T-helper 22 cell (primary cell): ENCODE data around the gene CCK.

Experiments used
- DNase-seq: peaks from one replicate; pipeline ENCODE4 v3.0.0-alpha.2; 2020; ENCODE audit warnings: low read depth

Gene CCK

GRCh38 chr3:42267878-42268277 lies 1.9 kb upstream of the CCK start:
- no peak for DNase-seq

GRCh38 chr3:42265059-42265991 lies 660 bp downstream of the CCK start:
- no peak for DNase-seq

DNA sequence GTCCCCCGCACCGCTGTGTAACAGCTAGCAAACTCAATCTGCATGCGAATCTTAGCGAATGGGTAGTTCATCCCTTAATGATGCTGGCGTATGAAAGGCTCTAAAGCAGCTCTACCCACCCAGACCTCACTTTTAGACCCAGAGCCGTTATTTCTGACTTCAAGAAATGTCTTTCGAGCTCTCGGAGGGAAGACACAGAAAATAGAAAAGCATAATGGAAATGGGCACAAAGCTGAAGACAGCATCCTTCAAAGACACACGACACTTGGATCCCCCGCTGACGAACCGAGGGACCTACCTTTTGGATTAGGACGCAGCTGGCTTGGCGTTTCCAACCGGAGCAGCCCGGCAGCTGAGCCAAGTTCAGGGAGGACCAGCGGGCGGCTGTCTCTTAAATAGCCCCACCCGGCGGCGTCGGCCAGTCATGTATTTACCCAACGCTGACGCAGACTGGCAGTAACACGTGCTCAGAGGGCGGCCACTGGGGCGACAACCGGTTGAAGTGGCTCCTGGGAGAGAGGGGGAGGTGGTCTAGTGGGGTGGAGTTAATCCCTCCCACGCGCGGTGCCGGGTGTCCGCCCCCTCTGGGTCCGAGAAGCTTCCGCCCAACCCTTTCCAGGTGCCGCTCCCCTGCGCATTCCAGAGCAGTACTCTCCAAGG lies 1.5 kb downstream of the CCK start:
- DNase-seq = no peak

DNA sequence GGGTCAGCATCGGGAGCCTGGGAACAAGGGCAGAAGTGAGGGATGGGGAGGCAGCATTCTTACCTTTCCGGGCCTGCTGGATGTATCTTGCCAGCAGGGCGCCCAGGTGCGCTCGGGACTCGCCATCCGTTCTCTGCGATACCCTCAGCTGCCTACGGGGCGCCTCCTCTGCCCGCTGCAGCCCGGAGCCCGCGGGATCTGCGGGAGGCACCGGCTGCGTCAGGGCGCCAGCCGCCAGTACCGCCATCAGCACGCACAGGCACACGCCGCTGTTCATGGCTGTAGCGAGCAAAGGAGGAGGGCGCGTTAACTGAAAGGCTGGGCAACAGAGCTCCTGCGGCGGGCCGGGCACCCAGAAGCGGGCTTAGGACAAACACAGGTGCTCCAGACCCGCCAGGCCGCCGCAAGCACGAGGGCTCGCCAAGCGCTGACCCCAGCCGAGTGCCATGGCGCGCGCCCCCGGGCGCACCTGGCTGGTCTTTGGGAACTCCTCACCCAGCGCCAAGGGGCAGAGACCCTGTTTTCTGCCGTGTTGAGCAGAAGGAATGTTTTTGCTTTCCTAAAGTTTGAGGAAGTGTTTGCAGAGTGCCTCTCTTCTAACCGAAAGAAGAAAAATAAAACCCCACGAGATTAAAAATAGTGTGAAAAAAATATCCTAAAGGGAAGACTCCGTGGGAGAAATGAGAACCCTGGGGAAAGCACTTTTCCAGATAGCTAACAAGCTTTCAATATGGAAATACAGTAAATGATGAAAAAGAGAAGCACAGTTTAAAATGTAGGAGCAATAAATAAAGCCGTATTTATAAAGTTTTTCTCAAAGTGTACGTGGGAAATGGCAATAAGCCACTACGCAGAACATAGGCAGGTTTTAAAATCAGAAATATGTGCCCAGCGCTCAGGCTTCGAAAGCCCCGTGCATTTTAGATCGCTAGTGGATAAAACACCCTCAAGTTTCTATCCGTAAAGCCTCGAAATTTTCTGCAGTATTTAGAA lies 2.3 kb downstream of the CCK start:
- no peak for DNase-seq

GRCh38 chr3:42262525-42262924 lies 3.5 kb downstream of the CCK start:
- DNase-seq = no peak

GRCh38 chr3:42257007-42257406 lies 9.0 kb downstream of the CCK start:
- DNase-seq = no peak

DNA sequence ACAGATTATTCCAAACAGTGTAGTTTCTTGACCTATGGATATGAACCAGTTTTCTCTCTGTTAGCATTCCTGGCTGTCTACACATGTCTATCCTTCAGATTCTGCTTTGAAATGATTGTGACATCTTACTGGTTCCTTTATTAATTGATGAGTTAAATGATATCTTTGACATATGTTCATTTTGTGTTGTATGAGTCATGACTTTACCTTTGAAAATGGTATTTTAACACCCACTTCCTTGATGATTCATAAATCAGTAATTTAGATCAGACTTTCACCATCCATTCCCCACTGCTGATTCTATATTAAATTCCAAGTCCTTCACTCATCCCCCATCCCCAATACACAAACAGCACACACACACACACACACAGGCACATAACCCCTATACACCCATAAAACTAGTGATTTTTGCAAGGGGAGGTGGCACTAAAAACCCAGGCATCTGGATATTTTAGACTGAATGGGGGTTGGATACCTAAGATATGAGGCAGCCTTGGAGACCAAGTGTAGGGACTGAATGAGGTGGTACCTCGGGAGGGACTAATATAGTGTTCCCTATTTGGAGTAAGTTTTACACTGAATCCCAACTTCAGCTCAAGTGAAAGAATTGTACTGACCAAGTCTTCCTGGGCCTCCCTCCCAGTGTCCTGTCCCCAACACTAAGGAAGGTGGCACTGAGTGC lies 9.7 kb downstream of the CCK start:
- DNase-seq = no peak

DNA sequence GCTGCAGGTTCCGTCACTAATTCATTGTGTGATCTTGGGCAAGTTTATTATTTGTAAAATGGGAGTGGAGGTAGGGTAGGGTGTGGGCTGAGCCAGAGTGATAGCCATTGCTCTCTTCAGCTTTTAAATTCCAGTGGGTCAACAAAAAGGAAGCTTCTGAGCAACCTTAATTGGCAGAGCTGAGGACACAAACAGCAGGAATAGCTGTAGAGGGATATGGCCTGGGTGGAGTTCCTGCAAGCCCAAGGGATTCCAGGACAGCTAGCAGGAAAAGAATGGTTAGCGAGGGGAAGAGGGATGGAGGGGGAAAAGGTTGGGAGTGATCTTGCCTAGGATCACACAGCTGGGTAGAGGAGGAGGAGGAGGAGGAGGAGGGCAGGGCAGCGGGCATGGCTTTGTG lies 11.4 kb downstream of the CCK start:
- no peak for DNase-seq

- DNase-seq = no peak
These were observed 15.2 kb downstream of the CCK start for GRCh38 chr3:42250761-42251160.

DNA sequence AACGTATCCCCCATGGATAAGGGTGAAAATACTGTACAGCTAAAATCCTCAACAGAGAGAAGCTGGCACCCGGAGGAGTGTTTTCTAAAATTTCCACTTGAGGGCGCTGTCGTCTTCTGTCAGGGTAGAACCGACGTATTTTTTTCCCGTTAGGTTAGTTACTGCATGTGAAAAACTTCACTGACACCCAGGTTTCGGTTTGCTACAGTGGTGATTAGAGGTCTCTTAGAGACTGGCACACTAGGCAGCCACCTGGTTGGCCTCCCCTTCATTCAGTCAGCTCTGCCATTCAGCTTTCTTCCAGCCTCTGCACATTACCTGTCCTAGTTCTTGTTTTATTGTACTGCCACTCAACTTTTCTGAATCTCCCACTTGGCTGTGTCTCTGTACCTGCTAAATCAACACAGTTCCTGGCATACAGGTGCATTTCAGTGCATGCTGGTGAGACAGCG lies 18.4 kb downstream of the CCK start:
- no peak for DNase-seq

- DNase-seq = no peak
These were observed 19.9 kb downstream of the CCK start for GRCh38 chr3:42246091-42246490.

DNA sequence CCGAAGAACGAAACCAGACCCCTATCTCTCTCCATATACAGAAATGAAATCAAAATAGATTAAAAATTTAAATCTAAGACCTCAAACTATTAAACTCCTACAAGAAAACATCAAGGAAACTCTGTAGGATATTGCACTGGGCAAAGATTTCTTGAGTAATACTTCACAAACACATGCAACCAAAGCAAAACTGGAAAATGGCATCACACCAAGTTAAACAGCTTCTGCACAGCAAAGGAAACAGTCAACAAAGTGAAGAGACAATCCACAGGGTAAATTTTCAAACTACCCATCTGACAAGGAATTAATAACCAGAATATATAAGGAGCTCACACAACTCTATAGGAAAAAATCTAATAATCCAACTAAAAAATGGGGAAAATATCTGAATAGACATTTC lies 29.4 kb downstream of the CCK start:
- no peak for DNase-seq

GRCh38 chr3:42235532-42235931 lies 30.5 kb downstream of the CCK start:
- DNase-seq = no peak

GRCh38 chr3:42230860-42231259 lies 35.1 kb downstream of the CCK start:
- no peak for DNase-seq

- DNase-seq = no peak
These were observed 35.9 kb downstream of the CCK start for GRCh38 chr3:42229942-42230688.

GRCh38 chr3:42229266-42229941 lies 36.6 kb downstream of the CCK start:
- no peak for DNase-seq

GRCh38 chr3:42228796-42229195 lies 37.2 kb downstream of the CCK start:
- no peak for DNase-seq

GRCh38 chr3:42226470-42227425 lies 39.2 kb downstream of the CCK start:
- no peak for DNase-seq
